NCI-H2107 treated with DMSO at 0.1 percent for 48 hours (cell line): Measurements from ENCODE around the gene DNAH10.
"Not testable (repeated sequence)": the region's sequence is repeated elsewhere in the genome, so short reads cannot be mapped to it uniquely, and the experiment has no call there.

ENCODE experiments used
- DNase-seq: peaks from one replicate; lab custom pipeline; 2025; ENCODE audit not compliant: unreplicated experiment; lab: John Stamatoyannopoulos, UW

DNAH10 gene

GRCh38 chr12:123946516-123947505, 184.7 kb downstream of the DNAH10 start:
- not testable (repeated sequence) for DNase-seq

GRCh38 chr12:123947531-123947930, 185.4 kb downstream of the DNAH10 start:
- not testable (repeated sequence) for DNase-seq

GRCh38 chr12:123948401-123948795, 186.3 kb downstream of the DNAH10 start:
- no peak for DNase-seq

- no peak for DNase-seq
Measured at GRCh38 chr12:123948796-123949769, 187.0 kb downstream of the DNAH10 start.

GRCh38 chr12:123949770-123950165, 187.7 kb downstream of the DNAH10 start:
- no peak for DNase-seq

- no peak for DNase-seq
Measured at GRCh38 chr12:123950476-123951349, 188.6 kb downstream of the DNAH10 start.

GRCh38 chr12:123951467-123951866, 189.4 kb downstream of the DNAH10 start:
- DNase-seq: no peak

- no peak for DNase-seq
Measured at GRCh38 chr12:123952037-123952436, 189.9 kb downstream of the DNAH10 start.

- DNase-seq: no peak
Measured at GRCh38 chr12:123954647-123955350, 192.7 kb downstream of the DNAH10 start.

GRCh38 chr12:123956249-123956648, 194.1 kb downstream of the DNAH10 start:
- DNase-seq: no peak

- no peak for DNase-seq
Measured at GRCh38 chr12:123957196-123957595, 195.1 kb downstream of the DNAH10 start.

- no peak for DNase-seq
Measured at GRCh38 chr12:123958462-123958861, 196.4 kb downstream of the DNAH10 start.

GRCh38 chr12:123958876-123959275, 196.8 kb downstream of the DNAH10 start:
- no peak for DNase-seq

GRCh38 chr12:123960029-123960735, 198.1 kb downstream of the DNAH10 start:
- DNase-seq: no peak

GRCh38 chr12:123960856-123961255, 198.8 kb downstream of the DNAH10 start:
- no peak for DNase-seq

GRCh38 chr12:123961585-123962345, 199.7 kb downstream of the DNAH10 start:
- no peak for DNase-seq

- DNase-seq: no peak
Measured at GRCh38 chr12:123962513-123962912, 200.4 kb downstream of the DNAH10 start.

- DNase-seq: no peak
Measured at GRCh38 chr12:123963821-123964220, 201.7 kb downstream of the DNAH10 start.
